WTC11 (cell line): Measurements from ENCODE around the gene NBEAL1. TPM values are rescaled to one million over a fixed set of nuclear protein-coding genes. Genes with fewer than 3 reads are reported as not detected.
A peak's percentile ranks its signal among the peaks of the same experiment; 100 is the strongest.

Experiments
- ATAC-seq: fragments of 200-7000 bp; cut with Tn5 transposase; 2 replicates; pipeline ENCODE4 v1.10.0; 2021; ENCODE audit warnings: mild to moderate bottlenecking, moderate library complexity
- CTCF ChIA-PET: fragments of 300-600 bp; sonication (Branson Sonifier 250); formaldehyde crosslinking; loops from one replicate; lab custom pipeline; 2021; ENCODE audit warnings: antibody characterized with exemption; lab: Charles Lee
- POLR2A ChIA-PET: fragments of 350-600 bp; sonication (Branson Sonifier 250); formaldehyde crosslinking; loops from one replicate; lab custom pipeline; 2021; ENCODE audit warnings: antibody characterized with exemption; lab: Charles Lee
- DNase-seq: peaks from one replicate; pipeline ENCODE4 v3.0.0; 2021; ENCODE audit warnings: low spot score
- H3K27ac Mint-ChIP-seq: 2 replicates; pipeline ENCODE4 v1.8.0; 2021; ENCODE audit warnings: mixed read lengths
- H3K27me3 Mint-ChIP-seq: 2 replicates; pipeline ENCODE4 v1.8.0; 2021; ENCODE audit warnings: low read depth, mild to moderate bottlenecking, moderate library complexity, mixed read lengths
- H3K36me3 Mint-ChIP-seq: 2 replicates; pipeline ENCODE4 v1.8.0; 2021; ENCODE audit warnings: mixed read lengths
- H3K4me1 Mint-ChIP-seq: 2 replicates; pipeline ENCODE4 v1.8.0; 2022; ENCODE audit warnings: mixed read lengths
- H3K4me3 Mint-ChIP-seq: 2 replicates; pipeline ENCODE4 v1.8.0; 2021; ENCODE audit warnings: mild to moderate bottlenecking, moderate library complexity, mixed read lengths
- H3K9me3 Mint-ChIP-seq: 2 replicates; pipeline ENCODE4 v1.8.0; 2021; ENCODE audit warnings: mixed read lengths
- CBFB ChIP-seq: sonication (generic); formaldehyde crosslinking; IDR thresholded peaks from 2 replicates; pipeline ENCODE4 v1.8.1; 2022; ENCODE audit warnings: mild to moderate bottlenecking, low read depth, missing genetic modification reagents
- CREB1 ChIP-seq: sonication (generic); formaldehyde crosslinking; IDR thresholded peaks from 2 replicates; pipeline ENCODE4 v1.8.0; 2023; ENCODE audit warnings: mild to moderate bottlenecking, missing genetic modification reagents
- ESRRA ChIP-seq: sonication (generic); formaldehyde crosslinking; IDR thresholded peaks from 2 replicates; pipeline ENCODE4 v1.8.1; 2022; ENCODE audit warnings: mild to moderate bottlenecking, missing genetic modification reagents, borderline replicate concordance
- FOXK1 ChIP-seq: sonication (generic); formaldehyde crosslinking; IDR thresholded peaks from 2 replicates; pipeline ENCODE4 v1.8.0; 2022; ENCODE audit warnings: mild to moderate bottlenecking, moderate library complexity, missing genetic modification reagents
- GABPB1 ChIP-seq: sonication (generic); formaldehyde crosslinking; IDR thresholded peaks from 2 replicates; pipeline ENCODE4 v1.8.1; 2023; ENCODE audit warnings: mild to moderate bottlenecking, missing genetic modification reagents
- GTF2I ChIP-seq: fragments of 250-450 bp; sonication (Bioruptor Pico); conservative IDR thresholded peaks from 2 replicates; pipeline ENCODE4 v1.4.0; 2021; ENCODE audit warnings: mild to moderate bottlenecking
- HMGA2 ChIP-seq: fragments of 250-450 bp; sonication (Bioruptor Pico); IDR thresholded peaks from 2 replicates; pipeline ENCODE4 v1.4.0; 2021; ENCODE audit warnings: mild to moderate bottlenecking, moderate library complexity
- JAZF1 ChIP-seq: fragments of 250-450 bp; sonication (Bioruptor Pico); IDR thresholded peaks from 2 replicates; pipeline ENCODE4 v1.9.0; 2021; ENCODE audit warnings: moderate library complexity, mild to moderate bottlenecking, inconsistent platforms
- JUN ChIP-seq: sonication (generic); formaldehyde crosslinking; IDR thresholded peaks from 2 replicates; pipeline ENCODE4 v1.8.0; 2023; ENCODE audit warnings: mild to moderate bottlenecking, missing genetic modification reagents
- MYBL2 ChIP-seq: sonication (generic); formaldehyde crosslinking; IDR thresholded peaks from 2 replicates; pipeline ENCODE4 v1.8.1; 2023; ENCODE audit warnings: mild to moderate bottlenecking, moderate library complexity, missing genetic modification reagents
- TCF7 ChIP-seq: sonication (generic); formaldehyde crosslinking; IDR thresholded peaks from 2 replicates; pipeline ENCODE4 v1.8.0; 2022; ENCODE audit warnings: mild to moderate bottlenecking, low read depth, missing genetic modification reagents, moderate library complexity
- TEAD1 ChIP-seq: sonication (generic); formaldehyde crosslinking; IDR thresholded peaks from 2 replicates; pipeline ENCODE4 v1.8.0; 2022; ENCODE audit warnings: mild to moderate bottlenecking, missing genetic modification reagents
- USF2 ChIP-seq: sonication (generic); formaldehyde crosslinking; IDR thresholded peaks from 2 replicates; pipeline ENCODE4 v1.8.1; 2023; ENCODE audit warnings: mild to moderate bottlenecking, missing genetic modification reagents, moderate library complexity
- ZNF232 ChIP-seq: sonication (generic); formaldehyde crosslinking; IDR thresholded peaks from 2 replicates; pipeline ENCODE4 v1.8.0; 2022; ENCODE audit warnings: mild to moderate bottlenecking, missing genetic modification reagents
- ZNF416 ChIP-seq: fragments of 250-450 bp; sonication (Bioruptor Pico); IDR thresholded peaks from 2 replicates; pipeline ENCODE4 v1.9.0; 2021; ENCODE audit warnings: mild to moderate bottlenecking, inconsistent platforms
- ZNF512 ChIP-seq: sonication (generic); formaldehyde crosslinking; IDR thresholded peaks from 2 replicates; pipeline ENCODE4 v1.8.1; 2022; ENCODE audit warnings: missing genetic modification reagents, borderline replicate concordance
- total RNA-seq: library from RNA; stranded (reverse); gene quantifications from 3 replicates; pipeline ENCODE4 v1.2.3, GENCODE V29; 2021
- TF ChIP-seq, protein P1 (sequence below): sonication (generic); formaldehyde crosslinking; IDR thresholded peaks from 2 replicates; pipeline ENCODE4 v1.8.0; 2023; ENCODE audit warnings: mild to moderate bottlenecking, missing genetic modification reagents
- TF ChIP-seq, protein P2 (sequence below): sonication (generic); formaldehyde crosslinking; conservative IDR thresholded peaks from 2 replicates; pipeline ENCODE4 v1.8.1; 2023; ENCODE audit warnings: mild to moderate bottlenecking, low read depth, missing genetic modification reagents, moderate library complexity
- TF ChIP-seq, protein P3 (sequence below): sonication (generic); formaldehyde crosslinking; IDR thresholded peaks from 2 replicates; pipeline ENCODE4 v1.8.1; 2022; ENCODE audit warnings: mild to moderate bottlenecking, moderate library complexity, missing genetic modification reagents

NBEAL1 gene
- total RNA-seq, 1 experiment from 2014 or later: 10.5 TPM

GRCh38 chr2:202976809-202977208, 37.9 kb upstream of the NBEAL1 start:
- no peak for TF ChIP-seq JAZF1
- no peak for TF ChIP-seq TEAD1 (CRISPR knock-in tag)
- no peak for TF ChIP-seq GTF2I (CRISPR knock-in tag)
- CTCF ChIA-PET: no interaction called here
- no peaks in the 10 kb centered on the region for H3K27me3 Mint-ChIP-seq
- peaks cover 14% of the 10 kb centered on the region for H3K9me3 Mint-ChIP-seq
- DNase-seq: no peak
- H3K4me3 Mint-ChIP-seq: no peak overlapping the region
- H3K4me1 Mint-ChIP-seq: no peaks in the 10 kb centered on the region
- peaks cover 7% of the 10 kb centered on the region; the same call in 1 of the 2 replicates for H3K36me3 Mint-ChIP-seq
- ATAC-seq: no peak
- POLR2A ChIA-PET: no interaction called here
- H3K27ac Mint-ChIP-seq: no peak overlapping the region

GRCh38 chr2:202982779-202983491, 31.7 kb upstream of the NBEAL1 start:
- Mint-ChIP-seq H3K27me3 (no peaks in the 10 kb centered on the region), H3K9me3 (peaks cover 14% of the 10 kb centered on the region)
- POLR2A ChIA-PET: no interaction called here

GRCh38 chr2:202989749-202990148, 24.9 kb upstream of the NBEAL1 start:
- Mint-ChIP-seq H3K9me3 (no peaks in the 10 kb centered on the region), H3K4me1 (no peaks in the 10 kb centered on the region), H3K27me3 (no peaks in the 10 kb centered on the region; the same call in 1 of the 2 replicates), H3K27ac (no peak overlapping the region), H3K36me3 (no peaks in the 10 kb centered on the region), H3K4me3 (no peak overlapping the region)
- TF ChIP-seq ZNF232 (CRISPR knock-in tag) (no peak), JUN (CRISPR knock-in tag) (no peak), MYBL2 (CRISPR knock-in tag) (no peak), FOXK1 (CRISPR knock-in tag) (no peak), HMGA2 (CRISPR knock-in tag) (no peak), ZNF416 (no peak), ZNF512 (CRISPR knock-in tag) (no peak), ESRRA (no peak), USF2 (CRISPR knock-in tag) (no peak), TCF7 (no peak), CBFB (no peak), CREB1 (no peak)
- TF ChIP-seq, protein P1, sequence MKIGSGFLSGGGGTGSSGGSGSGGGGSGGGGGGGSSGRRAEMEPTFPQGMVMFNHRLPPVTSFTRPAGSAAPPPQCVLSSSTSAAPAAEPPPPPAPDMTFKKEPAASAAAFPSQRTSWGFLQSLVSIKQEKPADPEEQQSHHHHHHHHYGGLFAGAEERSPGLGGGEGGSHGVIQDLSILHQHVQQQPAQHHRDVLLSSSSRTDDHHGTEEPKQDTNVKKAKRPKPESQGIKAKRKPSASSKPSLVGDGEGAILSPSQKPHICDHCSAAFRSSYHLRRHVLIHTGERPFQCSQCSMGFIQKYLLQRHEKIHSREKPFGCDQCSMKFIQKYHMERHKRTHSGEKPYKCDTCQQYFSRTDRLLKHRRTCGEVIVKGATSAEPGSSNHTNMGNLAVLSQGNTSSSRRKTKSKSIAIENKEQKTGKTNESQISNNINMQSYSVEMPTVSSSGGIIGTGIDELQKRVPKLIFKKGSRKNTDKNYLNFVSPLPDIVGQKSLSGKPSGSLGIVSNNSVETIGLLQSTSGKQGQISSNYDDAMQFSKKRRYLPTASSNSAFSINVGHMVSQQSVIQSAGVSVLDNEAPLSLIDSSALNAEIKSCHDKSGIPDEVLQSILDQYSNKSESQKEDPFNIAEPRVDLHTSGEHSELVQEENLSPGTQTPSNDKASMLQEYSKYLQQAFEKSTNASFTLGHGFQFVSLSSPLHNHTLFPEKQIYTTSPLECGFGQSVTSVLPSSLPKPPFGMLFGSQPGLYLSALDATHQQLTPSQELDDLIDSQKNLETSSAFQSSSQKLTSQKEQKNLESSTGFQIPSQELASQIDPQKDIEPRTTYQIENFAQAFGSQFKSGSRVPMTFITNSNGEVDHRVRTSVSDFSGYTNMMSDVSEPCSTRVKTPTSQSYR (CRISPR knock-in tag): no peak
- TF ChIP-seq, protein P2, sequence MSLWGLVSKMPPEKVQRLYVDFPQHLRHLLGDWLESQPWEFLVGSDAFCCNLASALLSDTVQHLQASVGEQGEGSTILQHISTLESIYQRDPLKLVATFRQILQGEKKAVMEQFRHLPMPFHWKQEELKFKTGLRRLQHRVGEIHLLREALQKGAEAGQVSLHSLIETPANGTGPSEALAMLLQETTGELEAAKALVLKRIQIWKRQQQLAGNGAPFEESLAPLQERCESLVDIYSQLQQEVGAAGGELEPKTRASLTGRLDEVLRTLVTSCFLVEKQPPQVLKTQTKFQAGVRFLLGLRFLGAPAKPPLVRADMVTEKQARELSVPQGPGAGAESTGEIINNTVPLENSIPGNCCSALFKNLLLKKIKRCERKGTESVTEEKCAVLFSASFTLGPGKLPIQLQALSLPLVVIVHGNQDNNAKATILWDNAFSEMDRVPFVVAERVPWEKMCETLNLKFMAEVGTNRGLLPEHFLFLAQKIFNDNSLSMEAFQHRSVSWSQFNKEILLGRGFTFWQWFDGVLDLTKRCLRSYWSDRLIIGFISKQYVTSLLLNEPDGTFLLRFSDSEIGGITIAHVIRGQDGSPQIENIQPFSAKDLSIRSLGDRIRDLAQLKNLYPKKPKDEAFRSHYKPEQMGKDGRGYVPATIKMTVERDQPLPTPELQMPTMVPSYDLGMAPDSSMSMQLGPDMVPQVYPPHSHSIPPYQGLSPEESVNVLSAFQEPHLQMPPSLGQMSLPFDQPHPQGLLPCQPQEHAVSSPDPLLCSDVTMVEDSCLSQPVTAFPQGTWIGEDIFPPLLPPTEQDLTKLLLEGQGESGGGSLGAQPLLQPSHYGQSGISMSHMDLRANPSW: no peak
- ATAC-seq (no peak), DNase-seq (no peak)
- ChIA-PET CTCF (no interaction called here), POLR2A (no interaction called here)

More at GRCh38 chr2:202982779-202983491, 31.7 kb upstream of the NBEAL1 start:
- Mint-ChIP-seq H3K4me1 (no peaks in the 10 kb centered on the region), H3K4me3 (no peak overlapping the region), H3K36me3 (peaks cover 7% of the 10 kb centered on the region; the same call in 1 of the 2 replicates), H3K27ac (no peak overlapping the region)
- DNase-seq (no peak), ATAC-seq (no peak)
- CTCF ChIA-PET: no interaction called here
- TF ChIP-seq GABPB1 (CRISPR knock-in tag): 0 out of 2 replicates have a peak, but pooled peaks have one; percentile 36
- TF ChIP-seq, protein P3, sequence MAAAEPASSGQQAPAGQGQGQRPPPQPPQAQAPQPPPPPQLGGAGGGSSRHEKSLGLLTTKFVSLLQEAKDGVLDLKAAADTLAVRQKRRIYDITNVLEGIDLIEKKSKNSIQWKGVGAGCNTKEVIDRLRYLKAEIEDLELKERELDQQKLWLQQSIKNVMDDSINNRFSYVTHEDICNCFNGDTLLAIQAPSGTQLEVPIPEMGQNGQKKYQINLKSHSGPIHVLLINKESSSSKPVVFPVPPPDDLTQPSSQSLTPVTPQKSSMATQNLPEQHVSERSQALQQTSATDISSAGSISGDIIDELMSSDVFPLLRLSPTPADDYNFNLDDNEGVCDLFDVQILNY (CRISPR knock-in tag): no peak
